ENCODE data around the gene TMEM86A.

DNA sequence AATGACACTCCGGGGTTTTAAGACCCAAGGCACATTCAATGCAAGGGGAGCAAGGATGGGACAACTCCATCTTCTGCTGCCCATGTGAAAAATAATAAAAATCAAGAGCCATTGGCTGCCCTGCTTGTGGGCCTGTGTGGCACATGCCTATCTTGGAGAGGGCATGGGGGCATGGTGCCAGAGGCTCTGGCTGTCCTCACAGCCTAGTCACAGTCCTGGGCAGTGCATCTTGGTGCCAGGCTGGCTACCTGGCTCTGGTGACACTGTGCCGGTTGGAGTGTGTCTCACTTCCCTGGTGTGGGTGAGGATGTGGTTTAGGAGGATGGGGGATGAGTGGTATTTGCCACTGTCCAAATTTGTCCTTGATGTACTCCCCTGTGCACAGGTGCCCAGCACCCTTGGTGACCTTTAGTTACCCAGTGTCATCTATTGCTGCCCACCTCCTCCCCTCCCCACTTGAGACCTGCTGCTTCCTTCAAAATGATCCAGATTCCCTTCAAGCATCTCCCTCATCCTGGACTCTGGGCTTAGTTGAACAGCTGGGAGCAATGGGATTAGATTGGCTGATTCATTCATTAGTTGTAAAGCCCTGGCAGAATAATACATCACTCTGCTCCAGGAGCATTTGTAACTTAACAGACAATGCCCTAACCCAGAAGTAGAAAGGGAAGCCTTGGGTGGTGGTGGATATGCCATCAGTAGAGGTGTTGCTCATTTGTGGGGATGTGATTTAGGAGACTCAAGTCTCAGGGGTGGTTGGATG lies 4.6 kb downstream of the TMEM86A start:
- TF ChIP-seq, protein P1, sequence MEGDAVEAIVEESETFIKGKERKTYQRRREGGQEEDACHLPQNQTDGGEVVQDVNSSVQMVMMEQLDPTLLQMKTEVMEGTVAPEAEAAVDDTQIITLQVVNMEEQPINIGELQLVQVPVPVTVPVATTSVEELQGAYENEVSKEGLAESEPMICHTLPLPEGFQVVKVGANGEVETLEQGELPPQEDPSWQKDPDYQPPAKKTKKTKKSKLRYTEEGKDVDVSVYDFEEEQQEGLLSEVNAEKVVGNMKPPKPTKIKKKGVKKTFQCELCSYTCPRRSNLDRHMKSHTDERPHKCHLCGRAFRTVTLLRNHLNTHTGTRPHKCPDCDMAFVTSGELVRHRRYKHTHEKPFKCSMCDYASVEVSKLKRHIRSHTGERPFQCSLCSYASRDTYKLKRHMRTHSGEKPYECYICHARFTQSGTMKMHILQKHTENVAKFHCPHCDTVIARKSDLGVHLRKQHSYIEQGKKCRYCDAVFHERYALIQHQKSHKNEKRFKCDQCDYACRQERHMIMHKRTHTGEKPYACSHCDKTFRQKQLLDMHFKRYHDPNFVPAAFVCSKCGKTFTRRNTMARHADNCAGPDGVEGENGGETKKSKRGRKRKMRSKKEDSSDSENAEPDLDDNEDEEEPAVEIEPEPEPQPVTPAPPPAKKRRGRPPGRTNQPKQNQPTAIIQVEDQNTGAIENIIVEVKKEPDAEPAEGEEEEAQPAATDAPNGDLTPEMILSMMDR (IDR thresholded peaks at IDR 0.05) = no peak
- no peak for TF ChIP-seq POLR2A (IDR thresholded peaks at IDR 0.05)

All from Peyer's patch (tissue), 4 donors.